Choroid plexus epithelial cell (primary cell): ENCODE results near the gene RNF4.

Experiments
- DNase-seq: peaks from one replicate; pipeline ENCODE4 v3.0.0-alpha.2; 2010; ENCODE audit warnings: low read depth
- H3K4me3 ChIP-seq: 2 replicates; pipeline ENCODE4 v1.5.1; 2011; ENCODE audit warnings: low read depth, mild to moderate bottlenecking, control low read depth, low read length, moderate library complexity
- CTCF ChIP-seq: conservative IDR thresholded peaks from 2 replicates; pipeline ENCODE4 v1.5.1; 2011; ENCODE audit warnings: low read depth, mild to moderate bottlenecking, control low read depth, inconsistent platforms, low read length, moderate library complexity

RNF4 gene

GRCh38 chr4:2558301-2558700 lies 89.4 kb downstream of the RNF4 start:
- TF ChIP-seq CTCF, result no peak
- no peak overlapping the region for H3K4me3 ChIP-seq
- DNase-seq, result no peak

GRCh38 chr4:2560167-2560566 lies 91.3 kb downstream of the RNF4 start:
- DNase-seq, result no peak
- no peak overlapping the region for H3K4me3 ChIP-seq
- TF ChIP-seq CTCF, result no peak
